ENCODE measurements around the gene DPP3.

DPP3 gene

GRCh38 chr11:66488957-66489356 lies 8.7 kb downstream of the DPP3 start:
- no peak for DNase-seq

GRCh38 chr11:66489636-66490035 lies 9.4 kb downstream of the DPP3 start:
- no peak for DNase-seq

- no peak for DNase-seq
These were observed 11.2 kb downstream of the DPP3 start for GRCh38 chr11:66491315-66491935.

- no peak for DNase-seq
These were observed 12.1 kb downstream of the DPP3 start for GRCh38 chr11:66492161-66492865.

GRCh38 chr11:66493130-66493529 lies 12.9 kb downstream of the DPP3 start:
- DNase-seq = no peak

GRCh38 chr11:66494458-66494857 lies 14.2 kb downstream of the DPP3 start:
- DNase-seq = no peak

GRCh38 chr11:66494935-66495334 lies 14.7 kb downstream of the DPP3 start:
- DNase-seq = no peak

- DNase-seq = no peak
These were observed 15.2 kb downstream of the DPP3 start for GRCh38 chr11:66495401-66495854.

GRCh38 chr11:66497206-66497605 lies 17.0 kb downstream of the DPP3 start:
- no peak for DNase-seq

- no peak for DNase-seq
These were observed 18.3 kb downstream of the DPP3 start for GRCh38 chr11:66498506-66498905.

- no peak for DNase-seq
These were observed 25.1 kb downstream of the DPP3 start for GRCh38 chr11:66505276-66505816.

- DNase-seq = no peak
These were observed 28.9 kb downstream of the DPP3 start for GRCh38 chr11:66509131-66509561.

- peak; percentile 58 to 81 (median 72) for DNase-seq
These were observed 30.2 kb downstream of the DPP3 start, which contains the start of gene BBS1 for GRCh38 chr11:66510271-66510989. Gene BBS1, plus strand, starts transcription at chr11:66510635. Its CDS starts 25 bp downstream, at chr11:66510660.

GRCh38 chr11:66510990-66511339 lies 30.7 kb downstream of the DPP3 start:
- DNase-seq = no peak

- DNase-seq = no peak
These were observed 43.4 kb downstream of the DPP3 start for GRCh38 chr11:66523611-66524010.

GRCh38 chr11:66524304-66525040 lies 44.2 kb downstream of the DPP3 start:
- DNase-seq = no peak

GRCh38 chr11:66529069-66529468 lies 48.8 kb downstream of the DPP3 start:
- no peak for DNase-seq

GRCh38 chr11:66529655-66530054 lies 49.4 kb downstream of the DPP3 start:
- no peak for DNase-seq

- no peak for DNase-seq
These were observed 50.9 kb downstream of the DPP3 start for GRCh38 chr11:66530927-66531709.

GRCh38 chr11:66531841-66532240 lies 51.6 kb downstream of the DPP3 start:
- no peak for DNase-seq

GRCh38 chr11:66532784-66533183 lies 52.5 kb downstream of the DPP3 start:
- no peak for DNase-seq

Measured in activated naive CD4-positive, alpha-beta T cell (primary cell).